ENCODE data around the gene KLHL14. TPM values are rescaled to one million over a fixed set of nuclear protein-coding genes. Genes with fewer than 3 reads are reported as not detected.

Gene KLHL14
- total and polyA plus RNA-seq, 5 donors from 2014 or later: 0.20 TPM; not detected in 4

DNA sequence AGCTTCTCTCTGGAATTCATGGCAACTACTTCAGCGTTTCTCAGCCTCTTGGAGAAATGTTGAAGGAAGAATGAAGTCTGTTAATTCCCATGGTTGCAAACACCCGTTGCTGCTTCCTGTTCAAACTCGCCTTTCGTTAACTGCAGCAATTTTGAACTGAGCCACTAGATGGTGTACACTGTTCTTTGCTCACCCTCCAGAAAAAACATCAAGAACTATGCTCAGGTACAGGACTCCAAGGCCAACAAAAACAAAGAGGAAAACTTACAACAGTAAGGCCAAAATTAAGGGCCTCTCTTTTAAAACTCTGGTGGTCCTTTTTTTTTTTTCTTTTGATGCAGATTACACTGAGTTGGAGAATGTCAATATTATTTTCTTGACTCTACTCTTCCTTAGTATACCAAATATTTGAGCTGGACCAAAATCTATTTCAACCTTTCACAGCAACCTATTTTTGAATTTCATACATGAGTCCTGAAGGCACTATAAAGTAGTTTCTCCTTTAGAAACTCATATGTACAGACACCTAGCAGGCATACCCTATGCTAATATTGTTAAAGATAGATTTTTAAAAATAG, 58.2 kb downstream of the KLHL14 start:
- no peak overlapping the region for H3K27ac ChIP-seq (ENCODE audit: insufficient read depth, low read length, poor library complexity, severe bottlenecking)
- Mint-ChIP-seq H3K4me3 (no peak overlapping the region), H3K27ac (no peak overlapping the region), H3K36me3 (no peaks in the 10 kb centered on the region), H3K9me3 (no peaks in the 10 kb centered on the region), H3K27me3 (no peaks in the 10 kb centered on the region), H3K4me1 (no peaks in the 10 kb centered on the region)
- H3K27me3 ChIP-seq (ENCODE audit: control insufficient read depth, insufficient read depth, low read length): no peaks in the 10 kb centered on the region
- no peaks in the 10 kb centered on the region for H3K4me1 ChIP-seq (ENCODE audit: control insufficient read depth, insufficient read depth, low read length, poor library complexity, severe bottlenecking)
- no peak overlapping the region for H3K4me3 ChIP-seq (ENCODE audit: low read depth, low read length)
- no peaks in the 10 kb centered on the region for H3K9me3 ChIP-seq (ENCODE audit: control insufficient read depth in 2 of 2, low read length in 2 of 2)
- peak; percentile 40 to 44 for ATAC-seq (ENCODE audit: low read depth in 2 of 2)
- H3K36me3 ChIP-seq (ENCODE audit: control insufficient read depth, insufficient read depth, low read length): no peaks in the 10 kb centered on the region
- peak in 1 of 3 donors; percentile 45 for DNase-seq

DNA sequence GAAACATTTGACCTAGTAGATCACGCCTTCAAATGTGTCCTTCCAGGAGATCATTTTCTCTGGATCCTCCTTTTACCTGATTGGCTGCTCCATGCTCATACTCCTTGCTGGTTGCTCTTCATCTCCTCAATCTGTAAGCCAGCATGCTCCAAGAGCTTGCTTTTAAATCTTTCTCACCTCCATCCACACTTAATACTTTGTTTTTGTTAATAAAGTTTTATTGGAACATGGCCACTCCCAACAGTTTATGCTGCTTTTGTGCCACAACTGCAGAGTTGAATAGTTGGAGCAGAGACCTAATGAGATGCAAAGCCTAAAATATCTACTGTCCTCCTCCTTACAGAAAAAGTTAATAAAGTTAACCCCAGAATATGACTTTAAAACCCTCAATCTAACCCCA, 60.0 kb downstream of the KLHL14 start:
- Histone ChIP-seq H3K4me3 (ENCODE audit: low read depth, low read length) (no peak overlapping the region), H3K27me3 (ENCODE audit: control insufficient read depth, insufficient read depth, low read length) (no peaks in the 10 kb centered on the region), H3K27ac (ENCODE audit: insufficient read depth, low read length, poor library complexity, severe bottlenecking) (no peak overlapping the region), H3K4me1 (ENCODE audit: control insufficient read depth, insufficient read depth, low read length, poor library complexity, severe bottlenecking) (no peaks in the 10 kb centered on the region), H3K36me3 (ENCODE audit: control insufficient read depth, insufficient read depth, low read length) (no peaks in the 10 kb centered on the region), H3K9me3 (ENCODE audit: control insufficient read depth in 2 of 2, low read length in 2 of 2) (no peaks in the 10 kb centered on the region)
- Mint-ChIP-seq H3K27ac (no peak overlapping the region), H3K27me3 (no peaks in the 10 kb centered on the region), H3K36me3 (no peaks in the 10 kb centered on the region), H3K4me1 (no peaks in the 10 kb centered on the region), H3K9me3 (no peaks in the 10 kb centered on the region), H3K4me3 (no peak overlapping the region)
- ATAC-seq (ENCODE audit: low read depth in 2 of 2) (no peak), DNase-seq (no peak)

DNA sequence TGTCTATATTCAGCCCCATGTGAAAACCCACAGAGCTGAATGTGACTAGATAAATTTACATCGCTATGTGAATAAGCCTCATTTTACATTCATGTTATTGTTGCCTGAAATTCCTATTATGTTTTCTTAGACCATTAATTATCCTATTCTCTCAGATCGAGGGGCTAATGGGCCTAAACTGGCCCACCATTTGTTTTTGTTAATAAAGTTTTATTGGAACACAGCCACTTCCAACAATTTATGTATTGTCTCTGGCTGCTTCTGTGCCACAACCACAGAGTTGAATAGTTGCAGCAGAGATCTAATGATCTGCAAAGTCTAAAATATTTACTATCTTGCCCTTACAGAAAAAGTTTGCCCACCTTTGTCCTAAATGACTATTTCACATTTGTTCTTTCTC, 61.0 kb downstream of the KLHL14 start:
- Mint-ChIP-seq H3K27ac (no peak overlapping the region), H3K4me1 (no peaks in the 10 kb centered on the region)

DNA sequence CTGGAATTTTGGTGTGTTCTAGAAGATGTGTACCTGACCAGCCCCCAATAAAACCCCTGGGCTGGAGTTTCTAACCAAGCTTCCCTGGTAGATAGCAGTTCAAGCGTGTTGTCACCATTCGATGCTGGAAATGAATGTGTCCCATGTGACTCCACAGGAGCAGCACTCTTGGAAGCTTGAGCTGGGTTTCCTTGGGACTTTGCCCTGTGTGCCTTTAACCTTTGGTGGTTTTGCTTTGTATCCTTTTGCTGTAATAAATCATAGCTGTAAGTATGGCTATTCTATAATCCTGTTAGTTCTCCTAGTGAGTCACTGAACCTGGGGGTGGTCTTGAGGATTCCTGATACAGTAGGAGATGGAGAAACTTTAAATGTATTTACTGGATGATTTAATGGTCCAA, 65.2 kb downstream of the KLHL14 start:
- peaks cover 4% of the 10 kb centered on the region for H3K27me3 Mint-ChIP-seq
- Histone ChIP-seq H3K4me3 (ENCODE audit: low read depth, low read length) (no peak overlapping the region), H3K4me1 (ENCODE audit: control insufficient read depth, insufficient read depth, low read length, poor library complexity, severe bottlenecking) (no peaks in the 10 kb centered on the region), H3K36me3 (ENCODE audit: control insufficient read depth, insufficient read depth, low read length) (no peaks in the 10 kb centered on the region), H3K27ac (ENCODE audit: insufficient read depth, low read length, poor library complexity, severe bottlenecking) (no peak overlapping the region), H3K27me3 (ENCODE audit: control insufficient read depth, insufficient read depth, low read length) (no peaks in the 10 kb centered on the region), H3K9me3 (ENCODE audit: control insufficient read depth in 2 of 2, low read length in 2 of 2) (no peaks in the 10 kb centered on the region)
- H3K9me3 Mint-ChIP-seq: peaks cover 0 to 3% (median 0%) of the 10 kb centered on the region in 7 donors
- no peaks in the 10 kb centered on the region for H3K36me3 Mint-ChIP-seq
- H3K27ac Mint-ChIP-seq: no peak overlapping the region
- no peak overlapping the region for H3K4me3 Mint-ChIP-seq
- ATAC-seq (ENCODE audit: low read depth in 2 of 2): no peak
- no peak for DNase-seq
- no peaks in the 10 kb centered on the region for H3K4me1 Mint-ChIP-seq

More for the DNA sequence above, 61.0 kb downstream of the KLHL14 start:
- Histone ChIP-seq H3K9me3 (ENCODE audit: control insufficient read depth in 2 of 2, low read length in 2 of 2) (no peaks in the 10 kb centered on the region), H3K27ac (ENCODE audit: insufficient read depth, low read length, poor library complexity, severe bottlenecking) (no peak overlapping the region), H3K36me3 (ENCODE audit: control insufficient read depth, insufficient read depth, low read length) (no peaks in the 10 kb centered on the region), H3K27me3 (ENCODE audit: control insufficient read depth, insufficient read depth, low read length) (no peaks in the 10 kb centered on the region), H3K4me3 (ENCODE audit: low read depth, low read length) (no peak overlapping the region), H3K4me1 (ENCODE audit: control insufficient read depth, insufficient read depth, low read length, poor library complexity, severe bottlenecking) (no peaks in the 10 kb centered on the region)
- no peaks in the 10 kb centered on the region for H3K9me3 Mint-ChIP-seq
- no peak for ATAC-seq (ENCODE audit: low read depth in 2 of 2)
- no peak for DNase-seq
- no peak overlapping the region for H3K4me3 Mint-ChIP-seq
- no peaks in the 10 kb centered on the region for H3K27me3 Mint-ChIP-seq
- H3K36me3 Mint-ChIP-seq: no peaks in the 10 kb centered on the region

DNA sequence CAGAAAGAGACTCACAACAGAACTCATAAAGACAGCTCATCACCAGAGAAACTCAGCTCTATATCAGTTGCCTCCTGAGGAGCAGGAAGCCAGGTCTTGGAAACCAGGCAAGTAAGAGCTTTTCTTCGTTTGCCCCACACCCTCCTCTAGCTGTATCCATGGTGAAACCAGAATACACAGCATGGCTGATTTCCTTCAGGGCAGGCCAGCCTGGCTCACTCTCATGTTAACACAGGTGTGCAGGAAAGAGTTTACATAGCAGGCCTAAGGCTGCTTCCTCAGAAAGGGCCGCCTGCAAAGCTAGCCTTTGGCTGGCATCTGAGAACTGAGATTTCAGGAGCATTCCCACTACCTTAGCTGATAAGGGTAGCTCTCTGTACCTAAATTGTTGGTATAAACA, 65.7 kb downstream of the KLHL14 start:
- DNase-seq: no peak
- Histone ChIP-seq H3K9me3 (ENCODE audit: control insufficient read depth in 2 of 2, low read length in 2 of 2) (no peaks in the 10 kb centered on the region), H3K27me3 (ENCODE audit: control insufficient read depth, insufficient read depth, low read length) (no peaks in the 10 kb centered on the region), H3K27ac (ENCODE audit: insufficient read depth, low read length, poor library complexity, severe bottlenecking) (no peak overlapping the region), H3K4me1 (ENCODE audit: control insufficient read depth, insufficient read depth, low read length, poor library complexity, severe bottlenecking) (no peaks in the 10 kb centered on the region), H3K4me3 (ENCODE audit: low read depth, low read length) (no peak overlapping the region), H3K36me3 (ENCODE audit: control insufficient read depth, insufficient read depth, low read length) (no peaks in the 10 kb centered on the region)
- Mint-ChIP-seq H3K9me3 (peaks cover 0 to 3% (median 0%) of the 10 kb centered on the region in 7 donors), H3K27me3 (peaks cover 4% of the 10 kb centered on the region), H3K36me3 (no peaks in the 10 kb centered on the region), H3K4me1 (no peaks in the 10 kb centered on the region), H3K27ac (no peak overlapping the region), H3K4me3 (no peak overlapping the region)
- ATAC-seq (ENCODE audit: low read depth in 2 of 2): no peak

DNA sequence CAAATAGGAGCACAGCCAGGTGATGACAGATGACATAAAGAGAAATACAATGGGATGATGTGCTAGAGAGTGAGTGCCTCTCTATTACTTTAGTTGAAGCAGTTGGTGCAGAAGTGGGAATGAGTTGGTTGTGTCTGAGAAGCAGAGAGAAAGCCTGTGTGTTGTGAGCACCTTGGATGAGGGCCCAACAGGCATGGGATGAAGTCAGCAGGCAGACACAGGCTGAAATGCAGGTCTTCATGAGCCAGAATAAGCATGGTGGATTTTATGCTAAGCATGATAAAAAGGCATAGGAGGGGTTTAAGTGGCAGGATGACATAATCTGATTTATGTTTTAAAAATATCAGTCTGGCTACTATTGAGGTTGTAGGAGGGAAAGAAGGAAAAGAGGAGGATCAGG, 71.5 kb downstream of the KLHL14 start:
- Mint-ChIP-seq H3K4me3 (no peak overlapping the region), H3K9me3 (peaks cover 0 to 4% (median 0%) of the 10 kb centered on the region in 7 donors), H3K27ac (no peak overlapping the region), H3K27me3 (peaks cover 12% of the 10 kb centered on the region), H3K36me3 (no peaks in the 10 kb centered on the region), H3K4me1 (no peaks in the 10 kb centered on the region)
- no peaks in the 10 kb centered on the region for H3K4me1 ChIP-seq (ENCODE audit: control insufficient read depth, insufficient read depth, low read length, poor library complexity, severe bottlenecking)
- no peak overlapping the region for H3K27ac ChIP-seq (ENCODE audit: insufficient read depth, low read length, poor library complexity, severe bottlenecking)
- DNase-seq (no peak), ATAC-seq (ENCODE audit: low read depth in 2 of 2) (no peak)
- no peaks in the 10 kb centered on the region for H3K36me3 ChIP-seq (ENCODE audit: control insufficient read depth, insufficient read depth, low read length)
- H3K27me3 ChIP-seq (ENCODE audit: control insufficient read depth, insufficient read depth, low read length): no peaks in the 10 kb centered on the region
- no peak overlapping the region for H3K4me3 ChIP-seq (ENCODE audit: low read depth, low read length)
- no peaks in the 10 kb centered on the region for H3K9me3 ChIP-seq (ENCODE audit: control insufficient read depth in 2 of 2, low read length in 2 of 2)

DNA sequence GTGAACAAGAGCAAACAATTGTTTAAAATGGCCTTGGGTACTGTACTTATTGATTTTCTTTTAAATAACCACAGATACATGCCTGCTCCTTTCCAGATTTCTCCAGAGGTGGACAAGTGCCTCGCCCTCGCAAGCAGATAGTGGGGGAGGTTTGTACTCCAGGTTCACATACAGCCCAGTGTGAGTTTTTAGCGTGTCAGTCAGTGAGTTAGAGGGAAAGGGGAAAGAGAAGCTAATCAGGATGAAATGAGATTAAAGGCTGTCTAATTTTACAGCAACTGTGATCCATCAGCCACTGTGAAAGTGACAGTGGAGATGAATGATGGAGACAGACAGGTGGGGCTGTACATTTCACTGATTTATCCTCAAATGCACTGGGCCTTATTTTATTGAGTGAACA, 74.7 kb downstream of the KLHL14 start:
- no peaks in the 10 kb centered on the region for H3K4me1 ChIP-seq (ENCODE audit: control insufficient read depth, insufficient read depth, low read length, poor library complexity, severe bottlenecking)
- H3K36me3 Mint-ChIP-seq: no peaks in the 10 kb centered on the region
- no peaks in the 10 kb centered on the region for H3K4me1 Mint-ChIP-seq
- no peaks in the 10 kb centered on the region for H3K36me3 ChIP-seq (ENCODE audit: control insufficient read depth, insufficient read depth, low read length)
- DNase-seq (no peak), ATAC-seq (ENCODE audit: low read depth in 2 of 2) (no peak)
- no peaks in the 10 kb centered on the region for H3K9me3 ChIP-seq (ENCODE audit: control insufficient read depth in 2 of 2, low read length in 2 of 2)
- H3K9me3 Mint-ChIP-seq: peaks cover 0 to 4% (median 0%) of the 10 kb centered on the region in 7 donors
- no peak overlapping the region for H3K27ac Mint-ChIP-seq
- H3K27me3 Mint-ChIP-seq: peaks cover 11% of the 10 kb centered on the region
- H3K27me3 ChIP-seq (ENCODE audit: control insufficient read depth, insufficient read depth, low read length): no peaks in the 10 kb centered on the region
- H3K27ac ChIP-seq (ENCODE audit: insufficient read depth, low read length, poor library complexity, severe bottlenecking): no peak overlapping the region
- H3K4me3 Mint-ChIP-seq: no peak overlapping the region
- no peak overlapping the region for H3K4me3 ChIP-seq (ENCODE audit: low read depth, low read length)

DNA sequence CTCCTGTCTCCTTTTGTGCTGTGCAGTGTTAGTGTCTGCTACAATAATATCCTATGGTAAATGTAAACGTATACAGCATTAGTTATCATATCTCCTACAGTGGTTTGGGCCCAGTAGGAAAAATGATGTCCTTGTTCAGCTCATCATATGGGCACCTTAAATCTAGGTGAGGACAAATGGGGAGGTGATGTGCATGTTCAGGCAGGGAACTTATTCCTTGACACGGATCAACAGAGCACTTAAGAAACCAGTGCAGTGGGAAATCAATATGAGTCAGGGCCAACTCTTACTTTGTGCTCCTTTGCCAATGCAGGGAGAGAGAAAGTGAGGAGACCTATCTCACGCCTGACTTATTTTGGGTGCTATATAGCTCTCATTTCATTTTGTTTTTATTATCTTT, 76.4 kb downstream of the KLHL14 start:
- H3K9me3 Mint-ChIP-seq: peaks cover 0 to 1% (median 0%) of the 10 kb centered on the region in 7 donors

More for the DNA sequence above, 76.4 kb downstream of the KLHL14 start:
- ATAC-seq (ENCODE audit: low read depth in 2 of 2) (no peak), DNase-seq (no peak)
- no peaks in the 10 kb centered on the region for H3K4me1 Mint-ChIP-seq
- no peak overlapping the region for H3K4me3 Mint-ChIP-seq
- H3K36me3 Mint-ChIP-seq: no peaks in the 10 kb centered on the region
- H3K4me1 ChIP-seq (ENCODE audit: control insufficient read depth, insufficient read depth, low read length, poor library complexity, severe bottlenecking): no peaks in the 10 kb centered on the region
- peaks cover 8% of the 10 kb centered on the region for H3K27me3 Mint-ChIP-seq
- H3K27ac Mint-ChIP-seq: no peak overlapping the region
- H3K36me3 ChIP-seq (ENCODE audit: control insufficient read depth, insufficient read depth, low read length): no peaks in the 10 kb centered on the region
- H3K27ac ChIP-seq (ENCODE audit: insufficient read depth, low read length, poor library complexity, severe bottlenecking): no peak overlapping the region
- H3K27me3 ChIP-seq (ENCODE audit: control insufficient read depth, insufficient read depth, low read length): no peaks in the 10 kb centered on the region
- no peak overlapping the region for H3K4me3 ChIP-seq (ENCODE audit: low read depth, low read length)
- H3K9me3 ChIP-seq (ENCODE audit: control insufficient read depth in 2 of 2, low read length in 2 of 2): no peaks in the 10 kb centered on the region

Data from CD4-positive, CD25-positive, alpha-beta regulatory T cell (primary cell).